Astrocyte (in vitro differentiated cells and primary cell): ENCODE results near the gene DNER.

Experiments used
- EZH2 ChIP-seq: IDR thresholded peaks from 2 replicates; pipeline ENCODE4 v1.6.1; 2012; ENCODE audit warnings: mild to moderate bottlenecking, low read length, inconsistent platforms; ENCODE audit not compliant: insufficient read depth
- TF ChIP-seq, protein P1 (sequence below): IDR thresholded peaks from 2 replicates; pipeline ENCODE4 v1.5.1; 2011; ENCODE audit warnings: low read depth, mild to moderate bottlenecking, inconsistent platforms, low read length, moderate library complexity; ENCODE audit not compliant: insufficient read depth

DNA sequence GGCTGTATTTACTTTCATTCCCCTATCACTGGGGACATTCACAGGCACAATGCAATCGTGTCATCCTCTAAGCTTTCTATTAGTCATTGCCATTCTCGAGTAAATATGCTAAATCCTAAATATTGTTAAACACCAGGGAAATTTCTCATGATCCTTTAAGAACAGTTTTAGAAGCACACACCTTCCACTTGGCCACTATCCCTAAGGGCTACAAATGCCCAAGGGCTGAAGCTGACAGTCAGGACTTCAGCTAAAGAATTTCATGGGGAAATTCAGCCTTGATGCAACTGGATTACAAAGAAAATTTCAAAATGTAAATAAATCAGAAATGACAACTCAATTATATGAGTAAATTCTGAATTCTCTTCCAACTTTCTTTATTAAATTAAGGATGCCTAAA is 280.2 kb downstream of the DNER start:
- TF ChIP-seq, protein P1, sequence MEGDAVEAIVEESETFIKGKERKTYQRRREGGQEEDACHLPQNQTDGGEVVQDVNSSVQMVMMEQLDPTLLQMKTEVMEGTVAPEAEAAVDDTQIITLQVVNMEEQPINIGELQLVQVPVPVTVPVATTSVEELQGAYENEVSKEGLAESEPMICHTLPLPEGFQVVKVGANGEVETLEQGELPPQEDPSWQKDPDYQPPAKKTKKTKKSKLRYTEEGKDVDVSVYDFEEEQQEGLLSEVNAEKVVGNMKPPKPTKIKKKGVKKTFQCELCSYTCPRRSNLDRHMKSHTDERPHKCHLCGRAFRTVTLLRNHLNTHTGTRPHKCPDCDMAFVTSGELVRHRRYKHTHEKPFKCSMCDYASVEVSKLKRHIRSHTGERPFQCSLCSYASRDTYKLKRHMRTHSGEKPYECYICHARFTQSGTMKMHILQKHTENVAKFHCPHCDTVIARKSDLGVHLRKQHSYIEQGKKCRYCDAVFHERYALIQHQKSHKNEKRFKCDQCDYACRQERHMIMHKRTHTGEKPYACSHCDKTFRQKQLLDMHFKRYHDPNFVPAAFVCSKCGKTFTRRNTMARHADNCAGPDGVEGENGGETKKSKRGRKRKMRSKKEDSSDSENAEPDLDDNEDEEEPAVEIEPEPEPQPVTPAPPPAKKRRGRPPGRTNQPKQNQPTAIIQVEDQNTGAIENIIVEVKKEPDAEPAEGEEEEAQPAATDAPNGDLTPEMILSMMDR, result no peak
- TF ChIP-seq EZH2, result no peak
